ENCODE data around the gene PDLIM3. TPM values are rescaled to one million over a fixed set of nuclear protein-coding genes. Genes with fewer than 3 reads are reported as not detected.

Gene PDLIM3
- total and polyA plus RNA-seq, 9 of the 15 experiments (the other 6 are each of a cell fraction or from before 2014, with no cell fraction given) = 0.06 TPM; not detected in 8

DNA sequence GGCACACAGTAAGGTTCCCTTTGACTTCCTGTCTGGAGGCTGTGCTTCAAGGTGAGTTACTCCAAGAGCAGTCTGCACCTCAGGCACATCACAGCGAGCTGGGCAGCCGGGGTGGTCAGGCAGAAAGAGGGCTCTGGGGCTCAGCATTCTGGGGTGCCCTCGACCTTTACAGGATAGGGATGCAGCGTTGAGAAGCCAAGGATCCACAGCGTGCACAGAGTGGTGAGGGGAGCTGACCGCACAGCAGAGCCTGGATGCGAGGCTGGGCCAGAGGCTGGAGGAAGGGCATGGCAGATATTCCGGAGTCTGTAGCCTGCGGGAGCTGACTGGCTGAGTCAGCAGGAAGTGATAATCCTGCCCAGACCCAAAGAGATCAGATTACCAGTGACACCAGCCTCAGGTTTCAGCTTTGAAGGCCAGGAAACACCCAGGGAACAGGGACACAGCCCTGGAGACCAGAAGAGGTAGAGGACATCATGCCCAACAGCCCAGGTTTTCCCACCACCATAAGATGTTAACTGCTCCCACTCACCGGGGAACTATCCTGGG, 38.4 kb upstream of the PDLIM3 start (continued):
- TF ChIP-seq, protein P1, sequence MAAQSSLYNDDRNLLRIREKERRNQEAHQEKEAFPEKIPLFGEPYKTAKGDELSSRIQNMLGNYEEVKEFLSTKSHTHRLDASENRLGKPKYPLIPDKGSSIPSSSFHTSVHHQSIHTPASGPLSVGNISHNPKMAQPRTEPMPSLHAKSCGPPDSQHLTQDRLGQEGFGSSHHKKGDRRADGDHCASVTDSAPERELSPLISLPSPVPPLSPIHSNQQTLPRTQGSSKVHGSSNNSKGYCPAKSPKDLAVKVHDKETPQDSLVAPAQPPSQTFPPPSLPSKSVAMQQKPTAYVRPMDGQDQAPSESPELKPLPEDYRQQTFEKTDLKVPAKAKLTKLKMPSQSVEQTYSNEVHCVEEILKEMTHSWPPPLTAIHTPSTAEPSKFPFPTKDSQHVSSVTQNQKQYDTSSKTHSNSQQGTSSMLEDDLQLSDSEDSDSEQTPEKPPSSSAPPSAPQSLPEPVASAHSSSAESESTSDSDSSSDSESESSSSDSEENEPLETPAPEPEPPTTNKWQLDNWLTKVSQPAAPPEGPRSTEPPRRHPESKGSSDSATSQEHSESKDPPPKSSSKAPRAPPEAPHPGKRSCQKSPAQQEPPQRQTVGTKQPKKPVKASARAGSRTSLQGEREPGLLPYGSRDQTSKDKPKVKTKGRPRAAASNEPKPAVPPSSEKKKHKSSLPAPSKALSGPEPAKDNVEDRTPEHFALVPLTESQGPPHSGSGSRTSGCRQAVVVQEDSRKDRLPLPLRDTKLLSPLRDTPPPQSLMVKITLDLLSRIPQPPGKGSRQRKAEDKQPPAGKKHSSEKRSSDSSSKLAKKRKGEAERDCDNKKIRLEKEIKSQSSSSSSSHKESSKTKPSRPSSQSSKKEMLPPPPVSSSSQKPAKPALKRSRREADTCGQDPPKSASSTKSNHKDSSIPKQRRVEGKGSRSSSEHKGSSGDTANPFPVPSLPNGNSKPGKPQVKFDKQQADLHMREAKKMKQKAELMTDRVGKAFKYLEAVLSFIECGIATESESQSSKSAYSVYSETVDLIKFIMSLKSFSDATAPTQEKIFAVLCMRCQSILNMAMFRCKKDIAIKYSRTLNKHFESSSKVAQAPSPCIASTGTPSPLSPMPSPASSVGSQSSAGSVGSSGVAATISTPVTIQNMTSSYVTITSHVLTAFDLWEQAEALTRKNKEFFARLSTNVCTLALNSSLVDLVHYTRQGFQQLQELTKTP (IDR thresholded peaks at IDR 0.05; ENCODE audit: low read depth in 1 of 2, partially characterized antibody in 2 of 2) = no peak
- TF ChIP-seq NR2F6 (CRISPR knock-in tag; IDR thresholded peaks at IDR 0.05) = no peak
- 0 out of 2 replicates have a peak, but pooled peaks have one; percentile 51 for TF ChIP-seq ZNF75A (CRISPR knock-in tag; IDR thresholded peaks at IDR 0.05)
- peak; percentile 65 for TF ChIP-seq GABPA (tag; conservative IDR thresholded peaks at IDR 0.05; ENCODE audit: low read depth)
- TF ChIP-seq LEF1 (IDR thresholded peaks at IDR 0.05) = 0 out of 2 replicates have a peak, but pooled peaks have one; percentile 54
- TF ChIP-seq TEAD4 (IDR thresholded peaks at IDR 0.05; ENCODE audit: low read length) = peak; percentile 33; the same call in 1 of the 2 replicates
- TF ChIP-seq TEAD4 (CRISPR knock-in tag; IDR thresholded peaks at IDR 0.05; ENCODE audit: borderline replicate concordance) = no peak
- TF ChIP-seq MAFK (IDR thresholded peaks at IDR 0.05; ENCODE audit: low read length) = peak; percentile 94
- no peak for TF ChIP-seq MTF1 (CRISPR knock-in tag; IDR thresholded peaks at IDR 0.05; ENCODE audit: borderline replicate concordance)
- TF ChIP-seq CBX3 (IDR thresholded peaks at IDR 0.05; ENCODE audit: borderline replicate concordance in 1 of 2, low read length in 2 of 2) = peak in 1 of 2 experiments; percentile 68; a peak in 1 of 3 replicates
- no peak for TF ChIP-seq FIP1L1 (IDR thresholded peaks at IDR 0.05; ENCODE audit: low read depth, low read length, poor library complexity, severe bottlenecking)
- TF ChIP-seq, protein P2, sequence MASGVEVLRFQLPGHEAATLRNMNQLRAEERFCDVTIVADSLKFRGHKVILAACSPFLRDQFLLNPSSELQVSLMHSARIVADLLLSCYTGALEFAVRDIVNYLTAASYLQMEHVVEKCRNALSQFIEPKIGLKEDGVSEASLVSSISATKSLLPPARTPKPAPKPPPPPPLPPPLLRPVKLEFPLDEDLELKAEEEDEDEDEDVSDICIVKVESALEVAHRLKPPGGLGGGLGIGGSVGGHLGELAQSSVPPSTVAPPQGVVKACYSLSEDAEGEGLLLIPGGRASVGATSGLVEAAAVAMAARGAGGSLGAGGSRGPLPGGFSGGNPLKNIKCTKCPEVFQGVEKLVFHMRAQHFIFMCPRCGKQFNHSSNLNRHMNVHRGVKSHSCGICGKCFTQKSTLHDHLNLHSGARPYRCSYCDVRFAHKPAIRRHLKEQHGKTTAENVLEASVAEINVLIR (CRISPR knock-in tag; IDR thresholded peaks at IDR 0.05) = no peak
- TF ChIP-seq NFE2 (IDR thresholded peaks at IDR 0.05; ENCODE audit: low read depth) = peak; percentile 80
- TF ChIP-seq NRF1 (conservative IDR thresholded peaks at IDR 0.05 in 1 of 2, IDR thresholded peaks at IDR 0.05 in 1 of 2) = peak in 1 of 2 experiments; percentile 20; a peak in 1 of 4 replicates
- peak; percentile 55; the same call in 1 of the 2 replicates for TF ChIP-seq ESRRA (IDR thresholded peaks at IDR 0.05; ENCODE audit: borderline replicate concordance, low read depth)
- TF ChIP-seq SIN3A (IDR thresholded peaks at IDR 0.05; ENCODE audit: borderline replicate concordance in 2 of 2, control insufficient read depth in 1 of 2, low read depth in 2 of 2, low read length in 2 of 2) = no peak
- TF ChIP-seq ETV5 (CRISPR knock-in tag; IDR thresholded peaks at IDR 0.05; ENCODE audit: low read depth) = peak; percentile 42; the same call in 1 of the 2 replicates
- peak; percentile 40; the same call in 1 of the 2 replicates for TF ChIP-seq POLR2A (conservative IDR thresholded peaks at IDR 0.05)
- TF ChIP-seq TAF1 (IDR thresholded peaks at IDR 0.05; ENCODE audit: control insufficient read depth, extremely low read depth, insufficient read depth, low read length, severe bottlenecking) = peak; percentile 13
- TF ChIP-seq FOXK1 (CRISPR knock-in tag; IDR thresholded peaks at IDR 0.05; ENCODE audit: borderline replicate concordance) = no peak
- no peak for TF ChIP-seq CHD2 (IDR thresholded peaks at IDR 0.05; ENCODE audit: low read depth, low read length)
- TF ChIP-seq JUN (IDR thresholded peaks at IDR 0.05; ENCODE audit: borderline replicate concordance, low read depth, low read length) = peak; percentile 55; the same call in 1 of the 2 replicates
- TF ChIP-seq JUN (CRISPR knock-in tag; IDR thresholded peaks at IDR 0.05; ENCODE audit: borderline replicate concordance) = no peak

All from K562 (cell line).